ENCODE data around the gene MTG2. TPM values are rescaled to one million over a fixed set of nuclear protein-coding genes. Genes with fewer than 3 reads are reported as not detected.

MTG2 gene
- total RNA-seq, 1 experiment from 2014 or later, result 33.9 TPM

DNA sequence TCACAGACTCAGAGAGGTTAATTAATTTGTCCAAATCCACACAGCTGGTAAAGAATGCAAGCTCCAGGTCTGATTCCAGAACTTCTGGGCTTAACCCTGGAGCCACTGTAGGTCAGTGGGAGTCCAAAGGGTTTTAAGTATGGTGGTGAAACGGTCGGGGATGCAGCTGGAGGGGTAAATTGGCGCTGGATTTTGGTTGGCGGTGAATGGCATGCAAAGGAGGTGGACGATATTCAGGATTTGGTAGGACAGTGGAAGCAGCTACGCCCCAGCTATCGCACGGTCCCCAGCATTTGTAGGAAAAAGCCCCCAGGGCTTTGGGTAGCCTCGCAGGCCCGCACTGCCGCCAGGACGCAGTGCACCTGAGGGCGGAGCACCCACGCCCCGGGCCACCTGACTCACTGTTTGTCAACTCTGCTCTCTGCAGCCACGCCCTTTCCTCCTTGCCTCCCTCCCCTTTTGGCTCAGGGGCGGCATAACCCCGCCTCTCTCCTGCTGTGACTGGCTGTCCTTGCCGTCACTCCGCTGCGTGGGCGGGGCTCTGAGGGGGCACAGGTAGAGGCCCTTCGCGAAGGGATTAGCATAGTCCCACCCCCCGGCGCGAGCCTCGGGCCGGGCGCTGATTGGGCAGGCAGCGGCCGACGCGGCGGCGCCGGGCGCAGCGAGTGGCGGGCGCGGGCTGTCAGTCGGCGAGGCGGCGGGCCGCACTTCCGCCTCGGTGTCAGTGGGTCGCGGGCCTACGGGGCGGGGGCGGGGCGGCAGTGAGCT, 55.2 kb downstream of the MTG2 start, which contains the start of gene OSBPL2:
Gene OSBPL2 (plus strand): TSS at position 721 of the 768 bp plus-strand sequence. CDS start 17,664 bp downstream, outside the sequence.
- Histone ChIP-seq H3K9ac (ENCODE audit: low read length) (peak within 1 kb of the TSS; percentile 74), H3K9me2 (replicated peaks; ENCODE audit: low read length) (no peaks in the 10 kb centered on the region), H3K4me3 (ENCODE audit: low read length) (peak within 1 kb of the TSS; percentile 89), H3K27me3 (ENCODE audit: low read length) (no peaks in the 10 kb centered on the region), H3K4me2 (ENCODE audit: low read length) (peak within 1 kb of the TSS; percentile 99), H3K9me3 (ENCODE audit: low read length) (no peaks in the 10 kb centered on the region), H4K20me1 (ENCODE audit: low read length) (peaks cover 23% of the 10 kb centered on the region; the same call in 1 of the 2 replicates), H3F3A (ENCODE audit: low read length, unreplicated experiment) (no peaks in the 10 kb centered on the region), H3K79me2 (ENCODE audit: low read length) (peaks cover 44% of the 10 kb centered on the region), H3K27ac (ENCODE audit: low read length) (0 out of 2 replicates have a peak within 1 kb of the TSS, but pooled peaks have one; percentile 13), H3K36me3 (ENCODE audit: low read depth, low read length) (0 out of 2 replicates have a peak, but pooled peaks cover 3% of the 10 kb centered on the region), H2AFZ (ENCODE audit: low read length) (peak within 1 kb of the TSS; percentile 59), H3K4me1 (ENCODE audit: insufficient read depth, low read length) (peaks cover 29% of the 10 kb centered on the region)
- DNase-seq (peak; percentile 99), ATAC-seq (peak; percentile 96)
- TF ChIP-seq EZH2 (IDR thresholded peaks at IDR 0.05; ENCODE audit: low read length, unreplicated experiment) (no peak), EZH2phosphoT487 (IDR thresholded peaks at IDR 0.05; ENCODE audit: borderline replicate concordance, low read length) (no peak)
- TF ChIP-seq, protein P1, sequence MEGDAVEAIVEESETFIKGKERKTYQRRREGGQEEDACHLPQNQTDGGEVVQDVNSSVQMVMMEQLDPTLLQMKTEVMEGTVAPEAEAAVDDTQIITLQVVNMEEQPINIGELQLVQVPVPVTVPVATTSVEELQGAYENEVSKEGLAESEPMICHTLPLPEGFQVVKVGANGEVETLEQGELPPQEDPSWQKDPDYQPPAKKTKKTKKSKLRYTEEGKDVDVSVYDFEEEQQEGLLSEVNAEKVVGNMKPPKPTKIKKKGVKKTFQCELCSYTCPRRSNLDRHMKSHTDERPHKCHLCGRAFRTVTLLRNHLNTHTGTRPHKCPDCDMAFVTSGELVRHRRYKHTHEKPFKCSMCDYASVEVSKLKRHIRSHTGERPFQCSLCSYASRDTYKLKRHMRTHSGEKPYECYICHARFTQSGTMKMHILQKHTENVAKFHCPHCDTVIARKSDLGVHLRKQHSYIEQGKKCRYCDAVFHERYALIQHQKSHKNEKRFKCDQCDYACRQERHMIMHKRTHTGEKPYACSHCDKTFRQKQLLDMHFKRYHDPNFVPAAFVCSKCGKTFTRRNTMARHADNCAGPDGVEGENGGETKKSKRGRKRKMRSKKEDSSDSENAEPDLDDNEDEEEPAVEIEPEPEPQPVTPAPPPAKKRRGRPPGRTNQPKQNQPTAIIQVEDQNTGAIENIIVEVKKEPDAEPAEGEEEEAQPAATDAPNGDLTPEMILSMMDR (conservative IDR thresholded peaks at IDR 0.05; ENCODE audit: low read depth, low read length), result no peak
- no TSS peak for BruUV-seq (replicated peaks)
- intact Hi-C loops (cut with micrococcal nuclease), result loop anchor here (2.0 kb wide), 1 partner anchor 55 kb away; the partner anchor contains the start of gene MTG2
- ChIA-PET CTCF (interaction anchor here (0.6 kb wide), 1 partner anchor 64 kb away, joined by 4 read pairs; no protein-coding TSS in a partner anchor), POLR2A (ENCODE audit: unreplicated experiment) (no interaction called here)

DNA sequence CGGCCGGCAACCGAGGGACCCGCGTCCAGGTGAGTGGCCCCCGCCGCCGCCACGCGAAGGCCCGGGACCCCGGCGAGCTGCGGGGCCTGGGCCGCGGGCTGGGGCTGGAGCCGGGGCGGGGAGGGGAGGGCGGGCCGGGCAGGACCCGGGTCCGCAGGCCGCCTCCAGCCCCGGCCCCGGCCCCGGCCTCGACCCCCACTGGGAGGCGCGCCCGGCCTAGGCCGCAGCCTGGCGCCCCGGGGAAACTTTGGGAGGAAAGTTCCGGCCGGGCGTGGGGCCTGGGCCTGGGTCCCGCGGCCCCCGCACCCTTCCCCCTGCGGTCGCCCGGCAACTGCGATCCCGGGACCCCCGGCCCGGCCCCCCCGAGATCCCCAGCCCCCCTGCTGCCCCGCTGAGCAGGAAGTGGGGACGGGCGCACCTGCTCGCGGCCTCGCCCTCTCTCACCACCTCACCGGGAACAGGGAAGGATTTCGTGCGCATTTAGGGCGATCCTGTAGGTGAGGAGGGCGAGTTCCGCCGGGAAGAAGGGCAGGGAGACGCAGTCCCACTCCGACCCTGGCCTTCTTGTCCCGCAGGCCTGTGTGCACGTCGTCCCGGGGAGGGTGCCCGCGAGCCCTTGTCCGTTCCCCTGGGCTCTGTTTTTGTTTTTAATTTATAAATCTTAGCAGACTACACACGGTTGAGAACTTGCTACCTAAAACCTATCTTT, 55.9 kb downstream of the MTG2 start:
- TF ChIP-seq EZH2 (IDR thresholded peaks at IDR 0.05; ENCODE audit: low read length, unreplicated experiment), result no peak
- TF ChIP-seq EZH2phosphoT487 (IDR thresholded peaks at IDR 0.05; ENCODE audit: borderline replicate concordance, low read length), result no peak
- TF ChIP-seq, protein P1 (conservative IDR thresholded peaks at IDR 0.05; ENCODE audit: low read depth, low read length), result no peak
- Histone ChIP-seq H3K9ac (ENCODE audit: low read length) (peak overlapping the region; percentile 74), H3K4me1 (ENCODE audit: insufficient read depth, low read length) (peaks cover 29% of the 10 kb centered on the region), H3K27me3 (ENCODE audit: low read length) (no peaks in the 10 kb centered on the region), H3K4me2 (ENCODE audit: low read length) (peak overlapping the region; percentile 99), H3K36me3 (ENCODE audit: low read depth, low read length) (0 out of 2 replicates have a peak, but pooled peaks cover 3% of the 10 kb centered on the region), H3K4me3 (ENCODE audit: low read length) (peak overlapping the region; percentile 89), H3K79me2 (ENCODE audit: low read length) (peaks cover 50% of the 10 kb centered on the region), H4K20me1 (ENCODE audit: low read length) (peaks cover 23% of the 10 kb centered on the region; the same call in 1 of the 2 replicates), H3K9me2 (replicated peaks; ENCODE audit: low read length) (no peaks in the 10 kb centered on the region), H3F3A (ENCODE audit: low read length, unreplicated experiment) (no peaks in the 10 kb centered on the region), H3K9me3 (ENCODE audit: low read length) (no peaks in the 10 kb centered on the region), H3K27ac (ENCODE audit: low read length) (0 out of 2 replicates have a peak overlapping the region, but pooled peaks have one; percentile 13), H2AFZ (ENCODE audit: low read length) (peak overlapping the region; percentile 59)
- ATAC-seq, result peak; percentile 25
- POLR2A ChIA-PET (ENCODE audit: unreplicated experiment), result no interaction called here
- no TSS peak for BruUV-seq (replicated peaks)
- DNase-seq, result peak; percentile 31
- intact Hi-C loops (cut with micrococcal nuclease), result loop anchor here (2.0 kb wide), 1 partner anchor 56 kb away; the partner anchor contains the start of gene MTG2
- CTCF ChIA-PET, result interaction anchor here (0.6 kb wide), 1 partner anchor 64 kb away, joined by 4 read pairs; no protein-coding TSS in a partner anchor

Measured in PC-3 (cell line).